ENCODE results near the gene SLCO4A1.

SLCO4A1 gene

DNA sequence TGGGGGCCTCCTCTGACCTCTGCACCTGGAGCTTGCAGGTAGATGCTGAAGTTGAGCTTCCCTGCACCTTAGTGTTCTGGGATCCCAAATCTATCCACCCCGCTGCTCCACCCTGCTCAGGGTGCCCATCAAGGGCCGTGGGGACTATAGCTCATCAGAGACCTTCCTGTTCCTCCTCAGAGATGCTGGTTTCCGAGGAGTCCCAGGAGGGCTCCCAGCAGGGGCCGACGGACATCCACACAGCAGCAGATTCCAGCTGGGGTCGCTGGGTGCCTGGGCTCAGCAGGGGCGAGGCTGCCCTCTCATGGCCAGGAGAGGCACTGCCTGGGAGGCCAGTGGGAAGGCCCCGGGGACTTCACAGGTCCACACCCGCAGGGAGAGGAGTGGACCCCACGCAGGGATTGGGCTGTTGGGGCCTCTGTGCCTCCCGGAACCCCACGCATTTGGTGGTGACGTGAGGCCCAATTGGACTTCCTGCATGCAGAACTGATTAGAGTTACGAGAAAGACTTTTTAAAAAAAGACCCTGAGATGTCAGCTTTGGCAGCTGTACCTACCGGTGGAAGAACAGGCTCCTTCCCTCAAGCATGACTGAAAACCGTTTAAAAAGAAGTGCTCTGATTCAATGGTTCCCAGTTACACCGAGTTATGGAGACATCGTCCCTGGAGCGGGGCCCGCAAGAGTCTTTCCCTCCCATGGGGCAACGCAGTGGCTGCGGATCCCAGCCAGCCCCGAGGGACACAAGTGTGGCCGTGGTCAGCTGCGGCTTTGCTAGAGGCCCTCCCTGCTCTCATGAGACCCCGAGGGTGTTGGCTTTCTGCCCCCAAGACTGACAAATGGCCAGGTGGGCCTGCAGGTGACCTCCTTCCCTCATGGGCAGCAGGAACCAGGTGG, 25.3 kb upstream of the SLCO4A1 start:
- no peak overlapping the region for H3K27ac ChIP-seq (ENCODE audit: low read depth, low read length)

DNA sequence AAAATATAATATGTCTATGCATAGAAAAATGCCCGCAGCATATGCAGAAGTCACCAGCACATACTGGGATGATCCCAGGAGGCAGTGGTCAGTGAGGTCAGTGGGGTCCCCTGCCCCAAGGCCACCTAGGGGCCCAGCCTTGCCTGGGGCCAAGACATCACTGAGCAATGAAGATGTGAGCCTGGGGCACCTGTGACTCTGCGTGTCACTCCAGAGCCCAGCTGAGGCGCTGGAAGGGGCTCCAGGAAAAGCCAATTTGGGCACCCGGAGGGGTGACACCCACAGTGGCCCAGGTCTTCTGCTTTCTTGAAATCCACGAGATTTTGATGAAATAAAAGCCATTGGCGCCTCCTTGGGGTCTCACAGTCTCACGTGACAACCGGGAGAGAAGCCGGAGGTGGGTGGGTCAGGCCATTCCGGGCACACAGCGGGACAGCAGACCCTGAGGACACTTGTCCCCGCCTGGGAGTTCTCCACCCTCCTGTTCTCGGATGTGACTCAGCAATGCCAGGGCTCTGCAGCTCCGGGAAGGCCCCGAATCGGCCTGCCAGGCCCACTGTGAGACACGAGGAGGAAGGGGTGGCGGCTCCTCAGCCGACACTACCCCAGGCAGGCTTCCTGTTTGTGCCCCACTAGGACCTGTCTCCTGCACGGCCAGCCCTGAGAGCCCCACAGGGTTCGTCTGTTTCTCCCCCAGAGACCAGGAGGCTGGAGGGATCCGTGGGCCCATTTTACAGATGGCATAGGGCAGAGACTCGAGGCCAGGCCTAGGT, 24.4 kb upstream of the SLCO4A1 start:
- H3K9me3 ChIP-seq (ENCODE audit: control insufficient read depth, insufficient read depth, low read depth, low read length): no peaks in the 10 kb centered on the region
- no peak overlapping the region for H3K4me3 ChIP-seq (ENCODE audit: low read depth, low read length)
- no peak overlapping the region for H3K27ac ChIP-seq (ENCODE audit: low read depth, low read length)
- H3K36me3 ChIP-seq (ENCODE audit: control insufficient read depth, insufficient read depth, low read length): no peaks in the 10 kb centered on the region
- no peak overlapping the region for H3K9ac ChIP-seq (ENCODE audit: low read length)
- H3K27me3 ChIP-seq (ENCODE audit: control insufficient read depth, insufficient read depth, low read length): no peaks in the 10 kb centered on the region; the same call in 1 of the 2 replicates
- peaks cover 15% of the 10 kb centered on the region; the same call in 1 of the 2 replicates for H3K4me1 ChIP-seq (ENCODE audit: control insufficient read depth, insufficient read depth, low read length)

More for the DNA sequence above, 25.3 kb upstream of the SLCO4A1 start:
- no peaks in the 10 kb centered on the region for H3K9me3 ChIP-seq (ENCODE audit: control insufficient read depth, insufficient read depth, low read depth, low read length)
- H3K9ac ChIP-seq (ENCODE audit: low read length): no peak overlapping the region
- no peaks in the 10 kb centered on the region for H3K36me3 ChIP-seq (ENCODE audit: control insufficient read depth, insufficient read depth, low read length)
- H3K27me3 ChIP-seq (ENCODE audit: control insufficient read depth, insufficient read depth, low read length): no peaks in the 10 kb centered on the region; the same call in 1 of the 2 replicates
- peaks cover 12% of the 10 kb centered on the region; the same call in 1 of the 2 replicates for H3K4me1 ChIP-seq (ENCODE audit: control insufficient read depth, insufficient read depth, low read length)
- no peak overlapping the region for H3K4me3 ChIP-seq (ENCODE audit: low read depth, low read length)

DNA sequence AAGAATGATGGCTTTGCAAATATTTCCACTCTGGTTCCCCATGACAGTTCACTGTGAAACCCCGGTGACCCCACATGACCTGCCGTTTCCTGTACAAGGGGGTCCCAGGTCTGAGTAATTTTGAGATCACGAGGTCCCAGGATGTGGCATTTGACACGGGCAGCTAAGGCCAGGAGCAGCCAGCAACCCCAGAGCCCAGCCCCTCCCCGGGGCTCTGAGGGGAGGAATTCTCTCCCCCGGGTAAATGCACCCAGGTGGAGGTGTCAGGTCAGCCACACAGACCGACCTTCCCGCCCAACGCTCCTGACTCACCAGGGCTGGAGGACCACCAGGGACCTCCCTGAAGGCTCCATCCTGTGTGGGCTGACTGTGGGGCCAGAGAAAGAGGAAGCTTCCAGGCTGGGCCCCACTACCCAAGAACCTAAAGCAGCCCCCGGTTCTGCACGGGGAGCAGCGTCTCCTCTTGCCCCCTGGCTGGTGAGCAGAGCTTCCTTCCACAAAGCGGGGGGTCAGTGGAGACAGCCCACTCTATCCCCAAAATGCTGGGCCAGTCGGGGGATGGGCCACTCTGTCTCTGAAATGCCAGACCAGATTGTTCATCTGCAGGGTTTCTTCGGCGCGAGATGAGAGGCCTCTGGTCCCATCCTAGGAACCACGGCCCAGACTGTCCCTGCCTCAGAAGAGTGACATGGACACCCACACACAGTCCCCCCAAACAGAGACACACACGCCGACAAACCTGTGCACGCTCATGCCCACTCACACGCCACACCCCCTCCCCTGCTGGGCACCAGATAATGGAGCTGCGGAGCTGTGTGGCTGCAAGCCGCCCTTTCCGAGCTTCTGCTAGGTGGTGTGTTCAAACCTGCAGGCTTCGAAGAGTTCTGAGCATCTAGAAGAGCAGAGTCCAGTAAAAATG, 23.4 kb upstream of the SLCO4A1 start:
- no peaks in the 10 kb centered on the region for H3K36me3 ChIP-seq (ENCODE audit: control insufficient read depth, insufficient read depth, low read length)
- H3K27ac ChIP-seq (ENCODE audit: low read depth, low read length): no peak overlapping the region
- H3K27me3 ChIP-seq (ENCODE audit: control insufficient read depth, insufficient read depth, low read length): no peaks in the 10 kb centered on the region; the same call in 1 of the 2 replicates
- no peak overlapping the region for H3K4me3 ChIP-seq (ENCODE audit: low read depth, low read length)
- H3K4me1 ChIP-seq (ENCODE audit: control insufficient read depth, insufficient read depth, low read length): peaks cover 24% of the 10 kb centered on the region
- H3K9me3 ChIP-seq (ENCODE audit: control insufficient read depth, insufficient read depth, low read depth, low read length): no peaks in the 10 kb centered on the region
- no peak overlapping the region for H3K9ac ChIP-seq (ENCODE audit: low read length)

DNA sequence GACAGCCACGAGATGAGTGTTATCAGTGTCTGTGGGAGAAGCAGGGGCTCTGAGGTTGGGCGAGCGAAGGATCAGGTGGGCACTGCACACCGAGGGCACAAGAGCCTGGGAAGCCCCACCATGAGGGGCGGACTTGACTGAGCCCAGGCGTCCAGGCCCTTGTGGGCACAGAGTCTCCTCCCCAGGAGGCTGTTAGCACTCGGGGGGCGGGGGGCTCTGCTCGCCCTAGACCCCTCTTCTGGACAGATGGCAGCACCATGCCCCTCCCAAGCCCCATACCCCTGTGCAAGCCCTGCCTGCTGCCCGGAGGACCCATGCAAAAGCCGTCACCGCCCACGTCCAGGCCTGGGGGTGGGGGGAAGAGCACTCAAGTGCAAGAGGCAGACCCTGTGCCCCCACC, 21.7 kb upstream of the SLCO4A1 start:
- Histone ChIP-seq H3K9me3 (ENCODE audit: control insufficient read depth, insufficient read depth, low read depth, low read length) (no peaks in the 10 kb centered on the region), H3K4me1 (ENCODE audit: control insufficient read depth, insufficient read depth, low read length) (peaks cover 31% of the 10 kb centered on the region), H3K27ac (ENCODE audit: low read depth, low read length) (no peak overlapping the region), H3K4me3 (ENCODE audit: low read depth, low read length) (no peak overlapping the region), H3K9ac (ENCODE audit: low read length) (no peak overlapping the region), H3K27me3 (ENCODE audit: control insufficient read depth, insufficient read depth, low read length) (no peaks in the 10 kb centered on the region; the same call in 1 of the 2 replicates), H3K36me3 (ENCODE audit: control insufficient read depth, insufficient read depth, low read length) (no peaks in the 10 kb centered on the region)

DNA sequence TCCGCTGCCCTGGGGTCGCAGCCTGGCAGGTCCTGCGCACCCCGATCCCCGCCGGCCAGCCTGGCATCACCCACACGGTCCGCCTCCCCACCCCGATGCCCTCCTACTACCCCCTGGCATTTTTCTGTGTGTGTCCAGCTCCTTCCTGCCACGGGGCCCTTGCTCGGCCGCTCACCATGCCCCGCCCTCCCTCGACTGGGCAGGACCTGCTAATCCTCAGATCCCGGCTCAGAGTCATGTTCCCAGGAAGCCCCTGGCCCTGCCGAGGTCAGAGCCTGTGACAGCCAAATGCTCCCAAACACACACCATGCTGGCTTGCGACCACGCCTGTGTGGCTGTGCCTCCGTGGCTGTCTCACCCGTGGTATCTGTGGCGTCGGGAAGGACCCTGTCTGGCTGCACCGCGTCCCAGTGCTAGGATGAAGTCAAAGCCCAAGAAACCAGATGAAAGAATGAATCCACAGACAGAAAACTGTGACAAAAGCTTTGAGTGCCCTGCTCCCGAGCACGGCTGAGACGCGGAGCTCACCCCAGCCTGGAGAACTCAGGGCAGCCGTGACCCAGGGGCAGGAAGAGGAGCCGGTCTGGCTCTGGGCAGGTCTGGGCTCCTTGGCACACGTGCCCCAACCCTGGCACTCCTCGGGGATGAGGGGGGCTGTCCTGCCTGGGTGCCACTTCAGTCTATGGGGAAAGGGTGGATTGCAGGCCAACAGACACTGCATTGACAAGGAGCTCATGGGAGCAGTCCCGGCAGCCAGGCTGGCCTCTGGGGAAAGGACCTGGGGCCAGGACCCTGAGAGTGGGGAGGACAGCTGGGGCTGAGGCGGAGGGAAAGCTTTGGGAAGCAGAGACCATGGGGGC, 20.8 kb upstream of the SLCO4A1 start:
- Histone ChIP-seq H3K27ac (ENCODE audit: low read depth, low read length) (no peak overlapping the region), H3K9ac (ENCODE audit: low read length) (no peak overlapping the region), H3K9me3 (ENCODE audit: control insufficient read depth, insufficient read depth, low read depth, low read length) (no peaks in the 10 kb centered on the region), H3K4me3 (ENCODE audit: low read depth, low read length) (no peak overlapping the region), H3K36me3 (ENCODE audit: control insufficient read depth, insufficient read depth, low read length) (no peaks in the 10 kb centered on the region), H3K27me3 (ENCODE audit: control insufficient read depth, insufficient read depth, low read length) (no peaks in the 10 kb centered on the region; the same call in 1 of the 2 replicates), H3K4me1 (ENCODE audit: control insufficient read depth, insufficient read depth, low read length) (peaks cover 31% of the 10 kb centered on the region)

DNA sequence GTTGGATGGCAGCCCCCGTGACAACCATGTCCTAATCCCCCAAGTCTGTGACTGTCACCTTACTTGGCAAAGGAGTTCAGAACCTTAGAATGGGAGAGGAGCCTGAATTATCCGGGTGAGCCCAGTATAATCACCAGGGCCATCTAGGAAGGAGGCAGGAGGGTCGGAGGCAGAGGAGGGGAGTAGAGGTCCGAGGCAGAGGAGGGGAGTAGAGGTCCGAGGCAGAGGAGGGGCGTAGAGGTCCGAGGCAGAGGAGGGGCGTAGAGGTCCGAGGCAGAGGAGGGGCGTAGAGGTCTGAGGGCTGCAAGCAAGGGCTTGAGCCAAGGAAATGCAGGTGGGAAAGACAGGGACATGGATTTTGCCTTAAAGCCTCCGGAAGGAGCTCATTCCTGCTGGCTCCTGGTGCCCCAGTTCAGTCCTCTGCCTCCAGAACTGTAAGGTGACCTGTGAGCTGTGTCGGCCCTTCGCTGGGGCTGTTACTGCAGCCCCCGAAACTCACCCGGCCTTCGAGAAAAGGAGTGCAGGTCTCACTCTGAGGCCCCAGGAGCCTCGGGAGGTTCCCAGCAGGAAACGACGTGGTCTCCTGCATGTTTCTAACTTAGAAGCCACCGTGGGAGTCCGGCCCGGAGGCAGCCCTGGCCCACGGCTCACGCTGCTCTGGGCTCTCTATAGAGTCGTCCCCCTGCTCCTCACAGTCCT, 20.0 kb upstream of the SLCO4A1 start:
- Histone ChIP-seq H3K27ac (ENCODE audit: low read depth, low read length) (no peak overlapping the region), H3K9ac (ENCODE audit: low read length) (peak overlapping the region; percentile 21), H3K36me3 (ENCODE audit: control insufficient read depth, insufficient read depth, low read length) (no peaks in the 10 kb centered on the region), H3K4me3 (ENCODE audit: low read depth, low read length) (no peak overlapping the region), H3K4me1 (ENCODE audit: control insufficient read depth, insufficient read depth, low read length) (peaks cover 28% of the 10 kb centered on the region), H3K27me3 (ENCODE audit: control insufficient read depth, insufficient read depth, low read length) (no peaks in the 10 kb centered on the region; the same call in 1 of the 2 replicates), H3K9me3 (ENCODE audit: control insufficient read depth, insufficient read depth, low read depth, low read length) (no peaks in the 10 kb centered on the region; the same call in 1 of the 2 replicates)

DNA sequence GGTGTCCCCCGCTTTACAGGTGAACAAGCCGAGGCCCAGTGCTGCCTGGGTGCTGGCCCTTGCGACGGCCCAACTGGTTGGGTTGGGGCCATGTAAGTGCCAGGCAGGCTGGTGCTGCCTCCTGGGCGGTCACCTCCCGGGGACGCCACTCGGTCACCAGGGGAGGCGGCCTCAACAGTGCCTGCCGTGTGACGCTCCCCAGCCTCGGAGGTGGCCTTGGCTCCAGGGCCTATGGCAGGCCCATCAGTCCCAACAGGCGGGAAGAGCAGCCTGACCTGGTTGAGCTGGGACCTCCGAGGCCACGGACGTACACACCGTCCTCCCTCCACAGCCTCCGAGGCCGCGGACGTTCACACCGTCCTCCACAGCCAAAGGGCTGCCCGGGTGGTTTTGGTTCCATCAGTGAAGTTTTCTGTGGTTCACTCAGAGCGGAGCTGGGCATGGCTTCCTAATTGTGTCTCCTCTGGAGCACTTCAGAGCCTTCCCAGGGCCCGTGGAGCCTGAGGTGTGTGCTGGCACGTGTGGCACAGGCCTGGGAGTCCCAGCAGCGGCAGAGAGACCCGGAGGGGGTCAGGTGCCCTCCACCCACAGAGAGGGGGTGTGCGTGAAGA, 19.3 kb upstream of the SLCO4A1 start:
- Histone ChIP-seq H3K36me3 (ENCODE audit: control insufficient read depth, insufficient read depth, low read length) (no peaks in the 10 kb centered on the region), H3K4me3 (ENCODE audit: low read depth, low read length) (peak overlapping the region; percentile 30; the same call in 1 of the 2 replicates), H3K9me3 (ENCODE audit: control insufficient read depth, insufficient read depth, low read depth, low read length) (peaks cover 6% of the 10 kb centered on the region), H3K27ac (ENCODE audit: low read depth, low read length) (no peak overlapping the region; the same call in 1 of the 2 replicates), H3K9ac (ENCODE audit: low read length) (peak overlapping the region; percentile 21), H3K4me1 (ENCODE audit: control insufficient read depth, insufficient read depth, low read length) (peaks cover 28% of the 10 kb centered on the region), H3K27me3 (ENCODE audit: control insufficient read depth, insufficient read depth, low read length) (no peaks in the 10 kb centered on the region; the same call in 1 of the 2 replicates)

DNA sequence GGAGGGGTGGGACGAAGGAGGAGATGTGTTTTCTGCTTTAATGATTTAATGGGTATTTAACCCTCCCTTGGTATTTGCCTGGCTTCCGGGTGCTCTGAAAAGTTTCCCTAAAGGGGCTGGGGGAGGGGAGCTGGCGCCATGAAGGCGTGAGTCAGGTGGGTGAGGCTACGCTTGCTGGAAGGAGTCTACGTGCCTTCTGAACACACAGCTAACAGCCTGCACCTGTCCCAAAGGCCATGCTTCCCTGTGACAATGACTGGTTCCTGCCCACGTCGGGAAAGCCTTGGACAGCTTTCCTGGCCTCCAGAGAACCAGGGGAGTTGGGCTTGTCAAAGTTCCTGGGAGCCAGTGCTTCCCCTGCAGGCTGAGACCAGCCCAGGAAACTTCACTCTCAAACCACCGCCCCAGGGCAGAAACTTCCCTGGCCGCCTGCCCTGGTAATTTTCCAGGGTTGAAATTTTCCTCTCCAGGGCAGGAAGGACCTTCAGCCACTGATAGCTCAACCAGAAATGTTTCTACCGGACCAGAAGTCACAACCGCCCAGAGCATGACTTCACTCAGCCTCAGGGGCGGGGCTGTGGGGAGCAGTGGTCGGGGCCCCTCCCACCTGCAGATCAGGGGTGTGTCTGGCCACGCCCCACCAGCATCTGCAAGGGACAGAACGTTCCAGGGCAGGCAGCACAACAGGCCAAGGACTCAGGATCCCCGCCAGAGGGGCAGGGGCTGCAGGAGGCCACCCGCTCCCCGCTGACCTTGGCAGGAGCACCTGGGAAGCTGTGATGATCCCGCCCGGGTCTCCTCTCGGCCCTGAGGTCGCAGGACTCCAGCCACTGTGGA, 18.6 kb upstream of the SLCO4A1 start:
- H3K4me1 ChIP-seq (ENCODE audit: control insufficient read depth, insufficient read depth, low read length): peaks cover 25% of the 10 kb centered on the region
- H3K9ac ChIP-seq (ENCODE audit: low read length): peak overlapping the region; percentile 21
- H3K36me3 ChIP-seq (ENCODE audit: control insufficient read depth, insufficient read depth, low read length): no peaks in the 10 kb centered on the region
- no peak overlapping the region; the same call in 1 of the 2 replicates for H3K27ac ChIP-seq (ENCODE audit: low read depth, low read length)
- H3K4me3 ChIP-seq (ENCODE audit: low read depth, low read length): peak overlapping the region; percentile 30; the same call in 1 of the 2 replicates
- no peaks in the 10 kb centered on the region; the same call in 1 of the 2 replicates for H3K27me3 ChIP-seq (ENCODE audit: control insufficient read depth, insufficient read depth, low read length)
- peaks cover 7% of the 10 kb centered on the region for H3K9me3 ChIP-seq (ENCODE audit: control insufficient read depth, insufficient read depth, low read depth, low read length)

All from HUES6 (cell line).